Esophagus (tissue), 2 donors: Measurements from ENCODE around the gene FGD4. TPM values are rescaled to one million over a fixed set of nuclear protein-coding genes. Genes with fewer than 3 reads are reported as not detected.
"Not testable (repeated sequence)": the region's sequence is repeated elsewhere in the genome, so short reads cannot be mapped to it uniquely, and the experiment has no call there.

Experiments
- H3K27ac ChIP-seq, 2 donors: one replicate each; pipeline ENCODE4 v1.5.1; 2013; ENCODE audit warnings: low read depth in 2 of 2, mild to moderate bottlenecking in 2 of 2, inconsistent platforms in 1 of 2, low read length in 1 of 2, moderate library complexity in 1 of 2
- H3K27me3 ChIP-seq, 2 donors: one replicate each; pipeline ENCODE4 v1.6.1; 2013; ENCODE audit warnings: low read length in 2 of 2, control low read depth in 1 of 2, mild to moderate bottlenecking in 1 of 2; ENCODE audit not compliant: insufficient read depth in 2 of 2, control insufficient read depth in 1 of 2
- H3K36me3 ChIP-seq, 2 donors: one replicate each; pipeline ENCODE4 v1.6.1; 2013; ENCODE audit warnings: low read length in 1 of 2; ENCODE audit not compliant: control insufficient read depth in 2 of 2, insufficient read depth in 2 of 2
- H3K4me1 ChIP-seq, 2 donors: one replicate each; pipeline ENCODE4 v1.6.1; 2013; ENCODE audit warnings: low read length in 1 of 2; ENCODE audit not compliant: control insufficient read depth in 2 of 2, insufficient read depth in 2 of 2
- H3K4me3 ChIP-seq, 2 donors: one replicate each; pipeline ENCODE4 v1.5.1; 2013; ENCODE audit warnings: low read length in 2 of 2, mild to moderate bottlenecking in 2 of 2, low read depth in 1 of 2, moderate library complexity in 1 of 2
- H3K9me3 ChIP-seq, 2 donors: one replicate each; pipeline ENCODE4 v1.6.1; 2013; ENCODE audit warnings: mild to moderate bottlenecking in 2 of 2, low read depth in 1 of 2, low read length in 1 of 2, moderate library complexity in 1 of 2; ENCODE audit not compliant: control insufficient read depth in 2 of 2, insufficient read depth in 1 of 2
- WGBS, 2 donors: extraction: QIAGEN DNeasy Blood & Tissue Kit; methylation state at CpG; one replicate each; pipeline ENCODE4 v1.1.7; 2013; 5-methylcytosine and 5-hydroxymethylcytosine counted together
- polyA plus RNA-seq, 2 donors: library from polyadenylated mRNA; stranded (reverse); fragments of 200-250 nt; gene quantifications; one replicate each; pipeline ENCODE4 v1.2.3, GENCODE V29; 2013
- donor health status: healthy with polysubstance abuse.
- donor health status: Bipolar disorder and iron deficiency.

The FGD4 gene
- polyA plus RNA-seq, 2 donors, result 3.7 to 4.6 TPM

DNA sequence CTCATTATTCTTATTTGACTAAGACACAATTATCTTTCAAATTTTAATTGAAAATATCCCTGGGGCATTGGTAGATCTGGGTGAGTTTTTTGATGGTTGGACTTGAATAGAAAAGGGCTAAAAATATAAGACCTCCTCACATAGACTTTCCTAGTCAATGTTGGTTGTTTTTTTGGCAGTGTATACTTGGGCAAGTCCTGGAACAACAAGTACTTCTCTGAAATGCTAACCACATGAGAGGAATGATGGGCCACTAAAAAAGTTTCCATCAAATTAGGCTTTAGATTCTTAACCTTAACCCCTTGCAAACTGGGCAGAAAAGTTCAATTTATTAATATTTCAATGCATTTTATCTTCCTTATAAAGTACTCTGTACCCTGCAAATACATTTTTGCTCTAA is 97.6 kb downstream of the FGD4 start:
- Histone ChIP-seq H3K9me3 (no peaks in the 10 kb centered on the region), H3K4me1 (peaks cover 0 to 4% of the 10 kb centered on the region in 2 donors), H3K4me3 (no peak overlapping the region), H3K36me3 (no peaks in the 10 kb centered on the region), H3K27ac (no peak overlapping the region), H3K27me3 (no peaks in the 10 kb centered on the region)

DNA sequence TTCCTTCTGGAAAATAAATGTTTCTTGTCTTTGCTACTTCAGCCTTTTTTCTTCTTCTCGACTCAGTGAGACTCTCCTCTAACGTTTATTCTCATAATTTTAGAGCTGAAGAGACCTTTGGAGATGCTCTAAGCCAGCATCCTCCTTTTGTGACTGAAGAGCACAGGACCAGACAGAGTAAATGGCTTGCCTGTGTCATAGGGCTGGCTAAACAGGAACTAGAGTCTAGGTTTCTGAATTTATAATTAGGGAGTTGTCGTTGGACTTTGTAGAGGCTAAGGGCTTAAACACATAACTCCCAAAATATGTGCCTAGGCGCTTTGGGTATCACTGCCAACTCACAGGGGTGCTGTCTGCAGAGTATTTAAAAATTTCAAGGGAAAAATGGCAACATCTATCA is 98.5 kb downstream of the FGD4 start:
- no peak overlapping the region for H3K4me3 ChIP-seq
- no peaks in the 10 kb centered on the region for H3K36me3 ChIP-seq
- no peaks in the 10 kb centered on the region for H3K27me3 ChIP-seq
- H3K9me3 ChIP-seq, result no peaks in the 10 kb centered on the region
- H3K4me1 ChIP-seq, result peaks cover 0 to 6% of the 10 kb centered on the region in 2 donors
- H3K27ac ChIP-seq, result no peak overlapping the region
- WGBS, 2 donors, result 66 to 70% methylated on average over 4 of the region's 4 CpGs

DNA sequence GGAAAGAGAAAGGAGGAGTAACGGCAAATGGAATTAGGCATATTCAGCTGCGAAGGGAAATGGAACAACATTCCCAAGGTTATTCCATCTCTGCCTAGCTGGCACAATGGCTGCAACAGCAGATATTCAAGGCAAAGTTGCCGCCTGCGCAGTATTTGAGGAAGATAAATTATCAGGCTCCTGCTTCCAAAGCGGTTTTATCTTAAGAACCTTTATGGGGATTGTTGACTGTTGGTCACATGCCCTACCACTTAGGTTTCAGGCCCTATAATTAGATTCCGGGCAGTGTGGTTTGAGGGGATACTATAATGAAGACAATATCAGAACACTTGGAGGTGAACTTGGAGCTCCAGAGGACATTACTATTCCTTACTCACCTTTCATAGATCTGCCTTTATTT is 99.7 kb downstream of the FGD4 start:
- Histone ChIP-seq H3K4me1 (peaks cover 0 to 4% of the 10 kb centered on the region in 2 donors), H3K4me3 (no peak overlapping the region), H3K27ac (no peak overlapping the region), H3K27me3 (no peaks in the 10 kb centered on the region), H3K9me3 (no peaks in the 10 kb centered on the region), H3K36me3 (no peaks in the 10 kb centered on the region)
- WGBS, 2 donors, result 70 to 94% methylated on average over 6 of the region's 6 CpGs

DNA sequence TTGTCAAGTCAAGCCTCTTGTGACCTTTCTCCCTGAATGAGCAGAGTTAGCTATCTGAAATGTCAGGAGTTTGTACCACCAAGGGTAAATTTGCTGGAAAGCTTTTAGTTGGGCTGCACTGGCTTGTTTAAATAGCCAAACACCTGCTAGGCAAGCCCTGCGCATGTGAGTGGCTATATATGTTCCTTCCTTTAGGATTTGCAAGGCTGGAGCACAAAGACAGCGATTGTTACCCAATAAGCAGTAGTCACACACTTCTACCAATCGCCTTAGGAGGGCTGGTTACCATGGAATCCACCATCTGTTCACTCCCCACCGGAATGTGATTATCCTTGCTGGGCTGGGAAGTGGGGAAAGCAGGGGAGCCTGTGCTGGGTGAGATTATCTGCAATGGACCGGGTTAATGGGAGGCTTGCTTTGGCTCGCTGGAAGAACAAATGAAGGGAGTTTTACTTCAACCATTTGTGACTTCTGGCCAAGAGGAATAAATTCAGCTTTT is 102.5 kb downstream of the FGD4 start:
- H3K27me3 ChIP-seq, result no peaks in the 10 kb centered on the region
- WGBS, 2 donors, result 42 to 62% methylated on average over 6 of the region's 6 CpGs
- peaks cover 0 to 10% of the 10 kb centered on the region in 2 donors for H3K4me1 ChIP-seq
- H3K4me3 ChIP-seq, result no peak overlapping the region
- no peaks in the 10 kb centered on the region for H3K36me3 ChIP-seq
- H3K27ac ChIP-seq, result peak overlapping the region in 1 of 2 donors; percentile 18
- H3K9me3 ChIP-seq, result no peaks in the 10 kb centered on the region

DNA sequence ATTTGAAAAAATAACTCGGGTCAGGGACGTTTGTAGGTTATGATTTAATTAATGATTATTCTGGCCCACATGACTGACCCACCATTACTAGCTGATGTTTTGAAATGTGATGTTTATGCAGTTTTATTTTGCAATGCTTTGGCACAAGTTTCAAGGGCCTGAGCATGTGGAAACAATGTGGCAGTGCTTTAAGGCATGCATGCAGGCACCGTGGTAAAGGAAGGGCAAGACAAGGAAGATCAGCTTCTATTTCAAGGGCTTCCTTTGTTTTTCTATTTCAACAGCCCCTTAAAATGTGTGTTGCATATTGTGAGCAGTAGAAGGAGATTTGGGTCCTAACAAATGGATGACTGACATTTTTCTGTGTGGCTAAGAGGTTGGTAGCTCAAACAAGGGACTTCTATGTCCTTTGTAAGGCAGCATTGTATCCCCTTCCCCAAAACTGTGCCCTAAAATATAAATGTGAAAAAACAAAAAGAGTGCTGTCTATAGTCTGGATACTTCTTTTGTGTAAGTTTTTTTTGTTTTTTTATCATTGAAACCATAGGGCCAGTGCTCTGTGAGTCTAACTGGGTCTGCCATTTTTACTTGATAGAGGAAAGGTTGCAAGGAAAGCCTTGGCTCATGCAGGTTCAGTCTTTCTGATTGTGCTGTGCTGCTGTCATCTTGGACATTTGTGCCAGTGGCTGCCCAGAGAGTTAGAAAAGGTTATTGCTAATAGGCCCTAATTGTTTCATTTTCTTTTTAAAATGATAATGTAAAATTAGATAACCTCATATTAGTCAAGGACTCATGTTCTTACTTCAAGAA is 103.5 kb downstream of the FGD4 start:
- Histone ChIP-seq H3K36me3 (no peaks in the 10 kb centered on the region), H3K4me1 (peaks cover 0 to 10% of the 10 kb centered on the region in 2 donors), H3K27ac (peak overlapping the region in 1 of 2 donors; percentile 8), H3K4me3 (no peak overlapping the region), H3K27me3 (no peaks in the 10 kb centered on the region), H3K9me3 (no peaks in the 10 kb centered on the region)
- WGBS, 2 donors, result 22 to 31% methylated on average over 3 of the region's 3 CpGs

DNA sequence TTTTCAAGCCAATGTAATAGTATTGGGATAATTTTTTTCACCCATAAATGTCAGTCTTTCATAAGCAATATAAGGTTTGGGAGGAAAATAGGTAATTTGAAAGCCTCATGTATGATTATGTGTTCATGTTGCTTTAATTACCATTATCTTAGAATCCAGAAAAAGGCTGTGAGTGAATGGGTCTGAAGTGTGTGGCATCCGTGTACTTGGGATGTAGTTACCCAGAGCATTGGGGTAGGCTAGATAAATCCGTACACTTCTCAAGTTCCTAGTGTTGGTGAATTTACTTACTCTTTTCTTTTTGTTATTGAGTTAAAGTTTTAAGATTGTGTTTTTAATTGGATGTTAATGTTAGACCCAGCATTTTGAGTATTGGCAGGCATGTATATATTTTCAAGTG is 104.4 kb downstream of the FGD4 start:
- Histone ChIP-seq H3K27me3 (no peaks in the 10 kb centered on the region), H3K9me3 (no peaks in the 10 kb centered on the region), H3K4me3 (no peak overlapping the region), H3K27ac (no peak overlapping the region), H3K36me3 (no peaks in the 10 kb centered on the region), H3K4me1 (peaks cover 0 to 10% of the 10 kb centered on the region in 2 donors)
- 93 to 100% methylated on average over 2 of the region's 2 CpGs for WGBS, 2 donors

DNA sequence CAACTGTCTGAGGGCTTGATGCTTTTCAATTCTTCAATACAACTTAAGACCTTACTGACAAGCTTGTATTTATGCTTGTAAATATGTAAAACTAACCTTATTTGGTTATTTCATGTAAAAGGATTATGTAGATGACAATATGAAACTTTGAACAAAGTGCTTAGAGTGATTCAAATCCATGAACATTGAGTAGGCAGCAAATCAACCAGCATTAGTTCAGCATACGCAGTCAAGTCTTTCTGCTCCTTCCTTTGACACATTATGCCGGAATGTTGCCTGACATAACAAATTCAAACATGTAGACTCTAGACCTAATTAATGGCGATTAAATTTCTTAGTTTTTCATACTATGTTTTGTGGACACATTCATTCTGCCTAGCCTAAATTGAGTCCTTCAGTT is 105.2 kb downstream of the FGD4 start:
- Histone ChIP-seq H3K4me1 (peaks cover 0 to 10% of the 10 kb centered on the region in 2 donors), H3K27ac (no peak overlapping the region), H3K4me3 (no peak overlapping the region), H3K9me3 (no peaks in the 10 kb centered on the region), H3K27me3 (no peaks in the 10 kb centered on the region), H3K36me3 (no peaks in the 10 kb centered on the region)
- 35 to 47% methylated on average over 3 of the region's 3 CpGs for WGBS, 2 donors

DNA sequence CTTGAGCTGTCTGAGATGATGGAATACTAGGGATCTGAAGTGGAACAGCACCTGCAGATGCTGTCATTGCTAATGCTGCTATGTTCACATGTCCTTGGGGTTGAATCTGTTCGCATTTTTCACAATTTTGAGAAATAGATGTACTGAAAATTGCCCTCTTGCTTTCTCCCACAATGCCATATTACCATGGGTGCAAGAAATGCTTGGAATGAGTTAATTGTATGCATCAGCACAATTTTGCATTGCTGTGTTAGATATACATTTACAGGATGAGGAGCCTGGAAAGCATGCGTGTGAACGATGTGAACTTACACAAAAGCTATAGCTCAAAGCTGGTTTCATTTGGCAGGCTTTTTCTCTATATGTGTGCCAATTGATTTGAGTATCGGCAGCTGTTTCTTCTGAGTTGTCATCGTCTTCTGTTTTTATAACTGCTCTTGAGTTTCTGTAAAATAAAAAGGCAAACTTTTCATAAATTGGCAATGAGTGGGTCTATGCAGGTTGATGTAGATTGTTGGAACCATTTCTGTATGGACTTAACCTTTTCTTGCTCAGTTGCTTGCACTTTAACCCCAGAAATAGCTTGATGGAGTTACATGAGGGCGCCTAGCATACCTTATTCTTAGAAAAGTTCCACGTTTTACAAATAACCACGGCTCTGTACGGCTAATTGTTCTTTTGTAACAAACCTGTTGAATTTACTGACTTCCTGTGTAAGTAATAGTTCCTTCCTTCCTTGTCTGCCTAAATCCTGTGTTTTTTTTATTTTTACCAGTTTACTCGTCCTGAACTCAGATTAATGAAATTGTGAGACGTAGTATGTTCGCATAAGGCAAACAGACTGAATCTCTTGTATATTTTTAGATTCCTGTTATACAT is 105.9 kb downstream of the FGD4 start:
- Histone ChIP-seq H3K4me3 (no peak overlapping the region), H3K9me3 (no peaks in the 10 kb centered on the region), H3K27ac (no peak overlapping the region), H3K27me3 (no peaks in the 10 kb centered on the region), H3K4me1 (peaks cover 0 to 10% of the 10 kb centered on the region in 2 donors), H3K36me3 (no peaks in the 10 kb centered on the region)
- 52 to 58% methylated on average over 12 of the region's 12 CpGs for WGBS, 2 donors

DNA sequence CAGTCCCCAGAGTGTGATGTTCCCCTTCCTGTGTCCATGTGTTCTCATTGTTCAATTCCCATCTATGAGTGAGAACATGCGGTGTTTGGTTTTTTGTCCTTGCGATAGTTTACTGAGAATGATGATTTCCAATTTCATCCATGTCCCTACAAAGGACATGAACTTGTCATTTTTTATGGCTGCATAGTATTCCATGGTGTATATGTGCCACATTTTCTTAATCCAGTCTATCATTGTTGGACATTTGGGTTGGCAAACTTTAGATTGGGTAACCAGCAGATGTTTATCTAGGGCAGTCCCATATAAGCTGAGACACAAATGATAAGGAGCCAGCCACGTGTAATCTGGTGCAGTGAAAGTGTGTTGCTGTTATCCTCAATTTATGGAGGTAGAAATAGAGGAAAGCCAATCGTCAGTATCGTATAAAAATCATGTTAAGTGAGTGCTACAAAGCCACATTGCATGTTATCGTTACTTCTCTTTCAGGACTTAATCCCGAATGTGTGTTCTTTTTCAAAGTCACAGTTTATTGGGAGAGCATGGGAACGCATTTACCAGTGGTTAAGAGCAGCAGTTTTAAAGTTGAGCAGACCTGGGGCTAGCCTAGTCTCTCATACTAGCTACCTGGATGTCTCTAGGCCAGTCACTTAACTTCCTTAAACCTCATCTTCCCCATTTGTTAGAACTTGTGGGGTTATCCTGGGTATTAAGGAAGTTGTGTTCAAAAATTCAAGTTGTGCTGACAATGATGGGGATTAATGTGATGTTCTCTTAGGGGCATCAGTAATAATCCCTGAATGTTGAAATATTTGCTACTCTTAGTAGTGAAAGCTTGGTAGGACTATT is 108.0 kb downstream of the FGD4 start:
- H3K27ac ChIP-seq, H3K4me1 ChIP-seq: not testable (repeated sequence)

More for the DNA sequence above, 108.0 kb downstream of the FGD4 start:
- H3K4me3 ChIP-seq, H3K27me3 ChIP-seq, H3K36me3 ChIP-seq, H3K9me3 ChIP-seq: not testable (repeated sequence)
- WGBS, 2 donors, result 87 to 93% methylated on average over 6 of the region's 8 CpGs
